Measurements from ENCODE around the gene UBE2Q1. TPM values are rescaled to one million over a fixed set of nuclear protein-coding genes. Genes with fewer than 3 reads are reported as not detected.

Gene UBE2Q1
- total RNA-seq, 1 donor from 2014 or later, result 35.7 TPM

DNA sequence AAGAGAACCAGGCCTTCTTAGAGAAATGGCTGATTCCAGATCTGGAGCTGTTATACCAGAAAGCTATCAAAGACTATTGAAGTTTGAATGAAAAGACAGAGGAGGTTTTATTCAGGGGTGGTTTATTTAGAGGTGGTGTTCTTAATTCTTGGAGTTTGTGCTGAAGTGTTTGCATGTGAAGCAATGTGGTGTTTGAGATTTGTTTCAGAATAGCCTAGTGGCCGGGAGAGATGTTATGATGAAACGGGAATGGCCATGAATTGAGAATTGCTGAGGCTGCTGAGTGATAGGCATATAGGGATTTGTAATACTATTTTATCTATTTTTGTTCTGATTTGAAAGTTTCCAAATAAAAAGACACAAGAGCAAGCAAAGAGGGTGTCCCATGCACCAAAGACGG, 45.7 kb downstream of the UBE2Q1 start:
- DNase-seq (ENCODE audit: low read depth), result no peak

DNA sequence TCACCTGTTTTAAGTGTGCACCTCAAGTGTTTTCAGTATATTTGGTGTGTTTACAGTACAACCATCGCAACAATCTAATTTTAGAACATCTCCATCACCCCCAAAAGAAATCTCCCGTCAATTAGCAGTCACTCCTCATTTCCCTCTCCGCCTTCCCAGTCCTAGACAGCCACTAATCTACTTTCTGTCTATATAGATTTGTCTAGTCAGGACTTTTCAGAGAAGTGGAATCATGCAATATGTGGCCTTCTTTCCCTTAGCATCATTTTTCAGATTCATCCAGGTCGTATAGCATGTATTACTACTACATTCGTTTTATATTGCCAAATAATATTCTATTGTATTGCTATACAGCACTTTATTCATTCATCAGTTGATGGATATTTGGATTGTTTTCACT, 54.6 kb downstream of the UBE2Q1 start:
- no peak for DNase-seq (ENCODE audit: low read depth)

DNA sequence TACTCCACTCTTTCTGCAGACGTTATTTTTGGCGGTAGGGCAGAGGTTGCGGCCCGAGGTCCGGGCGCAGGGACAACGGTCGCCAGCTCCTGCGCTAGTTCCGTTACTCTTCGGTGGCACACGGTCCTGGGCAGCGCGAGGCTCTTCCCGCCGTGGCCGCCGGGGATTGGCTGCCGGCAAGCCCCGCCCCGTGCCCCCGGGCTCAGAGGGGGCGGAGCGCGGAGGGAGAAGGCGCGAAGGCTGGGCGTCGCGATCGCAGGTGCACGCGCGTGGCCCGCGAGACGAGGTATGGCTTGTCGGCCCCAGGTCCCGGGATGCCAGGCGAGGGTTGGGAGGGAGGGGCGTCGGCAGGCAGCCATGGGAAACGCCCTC, 55.7 kb downstream of the UBE2Q1 start:
- no peak for DNase-seq (ENCODE audit: low read depth)

DNA sequence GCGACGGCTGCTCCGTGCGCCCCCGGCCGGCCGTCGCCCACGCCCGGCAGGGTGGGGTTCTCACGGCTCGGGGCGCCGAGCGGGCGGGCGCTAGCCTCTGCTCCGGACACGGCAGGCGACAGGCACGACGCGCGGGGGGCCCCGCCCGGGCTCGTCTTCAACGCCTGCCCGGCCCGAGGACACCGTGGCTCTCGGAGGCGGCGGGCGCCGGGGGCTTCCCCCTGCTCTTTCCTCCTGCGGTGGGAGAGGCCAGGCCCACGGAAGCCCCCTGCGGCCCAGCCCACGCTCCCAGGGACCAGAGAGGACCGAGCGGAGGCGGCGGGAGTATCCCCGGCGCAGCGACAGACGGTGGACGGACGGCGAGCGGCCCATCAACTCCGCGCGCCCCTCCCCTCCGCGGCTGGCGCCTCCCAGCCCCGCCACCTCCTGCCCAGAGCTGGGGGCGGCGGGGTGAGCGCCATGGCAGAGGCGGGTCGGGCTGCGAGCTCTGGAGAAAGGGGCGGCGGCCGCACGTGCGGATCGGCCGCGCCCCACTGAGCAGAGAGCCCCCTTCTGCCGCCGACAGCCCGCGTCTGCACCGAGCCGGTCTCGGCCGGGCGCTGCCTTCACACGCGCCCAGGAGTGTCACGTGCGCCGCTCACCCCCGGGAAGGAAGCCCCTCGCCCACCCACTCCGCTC, 56.3 kb downstream of the UBE2Q1 start, which contains the start of the genes SHE and TDRD10:
Gene SHE, minus strand, starts transcription at position 347 of the 678 bp plus-strand sequence. CDS start 386 bp downstream, outside the sequence.
Gene TDRD10, plus strand, starts transcription at position 154 of the 678 bp plus-strand sequence. CDS start 4,685 bp downstream, outside the sequence.
- DNase-seq (ENCODE audit: low read depth), result no peak

DNA sequence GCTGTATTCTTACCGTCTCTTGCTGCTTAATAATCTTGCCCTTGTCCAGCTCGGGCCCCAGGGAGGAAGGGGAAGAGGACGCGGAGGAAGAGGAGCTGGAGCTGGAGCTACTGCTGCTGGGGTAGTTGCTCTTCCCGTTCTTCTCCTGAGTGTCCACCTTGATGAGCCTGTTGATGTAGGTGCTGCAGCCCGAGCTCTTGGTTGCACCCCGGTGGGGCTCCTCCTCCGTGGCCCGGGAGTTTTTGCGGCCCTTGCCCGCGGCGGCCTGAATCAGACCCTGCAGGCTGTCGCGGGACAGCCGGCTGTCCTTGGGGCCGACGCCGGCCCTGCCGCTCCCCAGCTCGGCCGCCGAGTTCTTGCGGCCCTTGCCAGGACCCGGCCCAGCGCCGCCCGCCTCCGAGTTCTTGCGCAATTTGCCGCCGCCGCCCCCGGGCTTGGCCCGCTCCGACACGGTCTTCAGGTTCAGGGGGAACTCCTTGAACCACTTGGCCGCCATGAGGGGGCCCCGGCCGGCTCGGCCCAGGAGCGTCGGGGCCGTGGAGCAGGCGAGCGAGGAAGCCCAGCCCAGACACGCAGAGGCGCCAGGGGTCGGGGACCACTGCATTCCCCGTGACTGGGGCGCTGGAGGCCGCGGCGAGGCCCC, 56.9 kb downstream of the UBE2Q1 start:
- no peak for DNase-seq (ENCODE audit: low read depth)

DNA sequence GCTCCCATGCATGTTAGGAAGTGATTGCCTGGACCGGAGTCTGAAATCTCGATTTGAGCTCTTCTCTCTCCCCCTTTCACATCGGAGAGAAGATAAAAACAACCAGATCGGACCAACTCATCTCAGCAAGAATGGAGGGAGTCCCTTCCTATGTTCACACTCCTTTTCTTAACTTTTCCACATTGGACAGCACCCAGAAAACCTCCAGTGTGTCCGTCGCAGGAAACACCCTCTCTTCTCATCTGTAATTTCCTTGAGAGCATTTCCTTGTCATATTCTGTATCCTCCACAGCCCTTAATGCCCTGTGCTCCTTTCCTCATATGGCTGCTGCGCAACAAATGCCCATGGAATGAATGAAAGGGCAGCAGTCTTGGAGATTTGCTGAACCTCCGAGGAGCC, 57.9 kb downstream of the UBE2Q1 start:
- DNase-seq (ENCODE audit: low read depth), result no peak

DNA sequence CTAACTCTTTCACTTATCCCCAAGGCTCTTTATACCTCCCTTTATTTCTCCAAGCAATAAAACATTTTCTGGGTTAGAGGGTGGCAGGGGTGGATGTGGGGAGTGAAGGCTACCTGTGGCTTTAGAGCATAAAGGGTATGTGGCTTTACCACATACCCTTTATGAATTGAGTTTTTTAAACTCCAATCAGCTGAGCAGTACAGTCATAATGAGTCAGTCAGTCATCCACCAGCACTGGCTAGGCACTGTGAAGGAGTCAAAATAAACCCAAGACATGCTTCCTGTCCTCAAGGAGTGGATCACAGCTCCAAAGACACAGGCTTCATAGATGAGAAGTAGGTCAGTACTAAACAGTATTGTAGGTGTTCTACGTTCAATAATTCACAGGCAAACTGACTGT, 59.0 kb downstream of the UBE2Q1 start:
- DNase-seq (ENCODE audit: low read depth), result no peak

Other genes with a start within 250 kb of the UBE2Q1 start
- gene AQP10, start 237.6 kb downstream of the UBE2Q1 start, total RNA-seq, result not detected in 2 replicates
- gene ATP8B2, start 233.1 kb downstream of the UBE2Q1 start, total RNA-seq, result 44.0 and 46.9 TPM in 2 replicates
- 1.6 and 5.4 TPM in 2 replicates for gene IL6R, start 153.3 kb downstream of the UBE2Q1 start, total RNA-seq
- not detected in 2 replicates for gene TDRD10, start 56.4 kb downstream of the UBE2Q1 start, total RNA-seq
- not detected in 2 replicates for gene SHE, start 56.2 kb downstream of the UBE2Q1 start, total RNA-seq
- 0.11 and 0.16 TPM in 2 replicates for gene CHRNB2, start 9.1 kb upstream of the UBE2Q1 start, total RNA-seq
- 42.4 and 48.1 TPM in 2 replicates for gene ADAR, start 49.5 kb upstream of the UBE2Q1 start, total RNA-seq

Measured in myocyte (in vitro differentiated cells).